HEK293 (cell line): Measurements from ENCODE around the gene CD109.

ENCODE experiments used
- CTCF ChIA-PET: fragments of 350-600 bp; formaldehyde crosslinking; extraction: SDS; loops from one replicate; lab custom pipeline; 2021; ENCODE audit warnings: antibody characterized with exemption; lab: Yijun Ruan, JAX
- POLR2A ChIA-PET: fragments of 300-600 bp; formaldehyde crosslinking; extraction: SDS; loops from one replicate; lab custom pipeline; 2020; ENCODE audit warnings: antibody characterized with exemption, inconsistent platforms; lab: Yijun Ruan, JAX
- H3K27ac ChIP-seq: fragments of 200-500 bp; sonication (Bioruptor generic); 2 replicates; pipeline ENCODE4 v1.5.1; 2014; ENCODE audit warnings: low read depth, low read length, control low read depth, inconsistent platforms; ENCODE audit errors: extremely low read depth
- H3K36me3 ChIP-seq, 2 experiments: fragments of 200-500 bp in 1 of 2; sonication (Bioruptor generic) in 1 of 2; 1 replicate in 1 of 2; 2 replicates in 1 of 2; pipeline ENCODE4 v1.5.1; 2014 to 2017; ENCODE audit warnings: inconsistent platforms in 2 of 2, low read length in 2 of 2; ENCODE audit not compliant: control insufficient read depth in 2 of 2, insufficient read depth in 1 of 2
- H3K4me1 ChIP-seq: fragments of 200-500 bp; sonication (Bioruptor generic); 2 replicates; pipeline ENCODE4 v1.5.1; 2014; ENCODE audit warnings: mild to moderate bottlenecking, low read length, inconsistent platforms; ENCODE audit not compliant: control insufficient read depth, insufficient read depth
- H3K4me3 ChIP-seq: 2 replicates; pipeline ENCODE4 v1.5.1; 2011; ENCODE audit warnings: low read depth, mild to moderate bottlenecking, control low read depth, low read length, moderate library complexity
- H3K9me3 ChIP-seq: fragments of 200-500 bp; sonication (Bioruptor generic); 2 replicates; pipeline ENCODE4 v1.5.1; 2014; ENCODE audit warnings: low read depth, low read length, inconsistent platforms; ENCODE audit not compliant: control insufficient read depth, insufficient read depth
- CTCF ChIP-seq: fragments of 450-650 bp; formaldehyde crosslinking; IDR thresholded peaks from 2 replicates; pipeline ENCODE4 v1.5.1; 2016; ENCODE audit warnings: missing biosample characterization, missing genetic modification characterization
- GLIS1 ChIP-seq: fragments of 450-650 bp; formaldehyde crosslinking; IDR thresholded peaks from 2 replicates; pipeline ENCODE4 v1.5.1; 2016; ENCODE audit warnings: missing biosample characterization, missing genetic modification characterization
- OVOL3 ChIP-seq: fragments of 450-650 bp; formaldehyde crosslinking; IDR thresholded peaks from 2 replicates; pipeline ENCODE4 v1.5.1; 2016; ENCODE audit warnings: missing biosample characterization, missing genetic modification characterization
- ZBTB26 ChIP-seq: fragments of 450-650 bp; formaldehyde crosslinking; optimal IDR thresholded peaks from 2 replicates; pipeline ENCODE3; 2016; ENCODE audit warnings: missing biosample characterization, mild to moderate bottlenecking, missing genetic modification characterization
- ZBTB7A ChIP-seq: fragments of 450-650 bp; formaldehyde crosslinking; IDR thresholded peaks from 2 replicates; pipeline ENCODE4 v1.5.1; 2016; ENCODE audit warnings: low read depth, missing biosample characterization, missing genetic modification characterization
- ZNF132 ChIP-seq: fragments of 450-650 bp; formaldehyde crosslinking; IDR thresholded peaks from 2 replicates; pipeline ENCODE4 v1.5.1; 2017; ENCODE audit warnings: missing biosample characterization, missing genetic modification characterization, borderline replicate concordance
- ZNF138 ChIP-seq: fragments of 450-650 bp; formaldehyde crosslinking; IDR thresholded peaks from 2 replicates; pipeline ENCODE4 v1.5.1; 2016; ENCODE audit warnings: missing biosample characterization, missing genetic modification characterization, borderline replicate concordance
- ZNF146 ChIP-seq: fragments of 450-650 bp; formaldehyde crosslinking; IDR thresholded peaks from 2 replicates; pipeline ENCODE4 v1.5.1; 2016; ENCODE audit warnings: missing biosample characterization, missing genetic modification characterization
- ZNF157 ChIP-seq: fragments of 450-650 bp; formaldehyde crosslinking; IDR thresholded peaks from 2 replicates; pipeline ENCODE4 v1.5.1; 2016; ENCODE audit warnings: missing biosample characterization, missing genetic modification characterization
- ZNF184 ChIP-seq: fragments of 450-650 bp; IDR thresholded peaks from 2 replicates; pipeline ENCODE4 v1.5.1; 2018; ENCODE audit warnings: missing biosample characterization, mild to moderate bottlenecking, missing genetic modification characterization
- ZNF223 ChIP-seq: fragments of 450-650 bp; formaldehyde crosslinking; IDR thresholded peaks from 2 replicates; pipeline ENCODE4 v1.5.1; 2016; ENCODE audit warnings: missing biosample characterization, missing genetic modification characterization
- ZNF311 ChIP-seq: fragments of 450-650 bp; formaldehyde crosslinking; IDR thresholded peaks from 2 replicates; pipeline ENCODE4 v1.5.1; 2017; ENCODE audit warnings: missing biosample characterization, missing genetic modification characterization, borderline replicate concordance
- ZNF341 ChIP-seq: fragments of 450-650 bp; formaldehyde crosslinking; IDR thresholded peaks from 2 replicates; pipeline ENCODE4; 2016; ENCODE audit warnings: low read depth, missing biosample characterization, missing genetic modification characterization
- ZNF354C ChIP-seq: fragments of 450-650 bp; formaldehyde crosslinking; IDR thresholded peaks from 2 replicates; pipeline ENCODE4 v1.5.1; 2016; ENCODE audit warnings: missing biosample characterization, missing genetic modification characterization, low read depth, borderline replicate concordance
- ZNF391 ChIP-seq: fragments of 450-650 bp; formaldehyde crosslinking; IDR thresholded peaks from 2 replicates; pipeline ENCODE4 v1.5.1; 2016; ENCODE audit warnings: low read depth, missing biosample characterization, missing genetic modification characterization, borderline replicate concordance
- ZNF416 ChIP-seq: fragments of 450-650 bp; formaldehyde crosslinking; IDR thresholded peaks from 2 replicates; pipeline ENCODE4 v1.5.1; 2016; ENCODE audit warnings: missing biosample characterization, missing genetic modification characterization
- ZNF433 ChIP-seq: fragments of 450-650 bp; formaldehyde crosslinking; IDR thresholded peaks from 2 replicates; pipeline ENCODE4 v1.5.1; 2016; ENCODE audit warnings: missing biosample characterization, missing genetic modification characterization, low read depth
- ZNF473 ChIP-seq: fragments of 450-650 bp; formaldehyde crosslinking; IDR thresholded peaks from 2 replicates; pipeline ENCODE4 v1.5.1; 2017; ENCODE audit warnings: missing biosample characterization, missing genetic modification characterization
- ZNF560 ChIP-seq: fragments of 450-650 bp; formaldehyde crosslinking; IDR thresholded peaks from 2 replicates; pipeline ENCODE4 v1.5.1; 2017; ENCODE audit warnings: missing biosample characterization, missing genetic modification characterization, borderline replicate concordance
- ZNF621 ChIP-seq: fragments of 450-650 bp; formaldehyde crosslinking; IDR thresholded peaks from 2 replicates; pipeline ENCODE4 v1.5.1; 2017; ENCODE audit warnings: missing biosample characterization, missing genetic modification characterization
- ZNF623 ChIP-seq: fragments of 450-650 bp; formaldehyde crosslinking; IDR thresholded peaks from 2 replicates; pipeline ENCODE4 v1.5.1; 2016; ENCODE audit warnings: missing biosample characterization, missing genetic modification characterization
- ZNF76 ChIP-seq: fragments of 450-650 bp; formaldehyde crosslinking; IDR thresholded peaks from 2 replicates; pipeline ENCODE4; 2016; ENCODE audit warnings: low read depth, missing biosample characterization, missing genetic modification characterization, borderline replicate concordance
- ZNF785 ChIP-seq: fragments of 450-650 bp; formaldehyde crosslinking; IDR thresholded peaks from 2 replicates; pipeline ENCODE4 v1.5.1; 2016; ENCODE audit warnings: missing biosample characterization, missing genetic modification characterization

The CD109 gene

GRCh38 chr6:73768558-73768957 is 72.6 kb downstream of the CD109 start:
- H3K9me3 ChIP-seq, result no peaks in the 10 kb centered on the region
- ChIA-PET POLR2A (no interaction called here), CTCF (interaction anchor here (1.0 to 1.4 kb wide), 3 partner anchors 36 to 1440 kb away, joined by 3 to 5 read pairs (median 3); no protein-coding TSS in a partner anchor)
- TF ChIP-seq ZNF621 (tag by site-specific recombination) (no peak), GLIS1 (no peak), ZNF416 (tag by site-specific recombination) (no peak), ZNF311 (tag by site-specific recombination) (no peak)
- H3K4me1 ChIP-seq, result no peaks in the 10 kb centered on the region
- H3K27ac ChIP-seq, result no peak overlapping the region
- peaks cover 0 to 5% of the 10 kb centered on the region in 2 experiments; a peak in 1 of 3 replicates for H3K36me3 ChIP-seq
- no peak overlapping the region for H3K4me3 ChIP-seq

GRCh38 chr6:73769976-73770375 is 74.0 kb downstream of the CD109 start:
- no peak overlapping the region for H3K27ac ChIP-seq
- peaks cover 9% of the 10 kb centered on the region; the same call in 1 of the 2 replicates for H3K4me1 ChIP-seq
- H3K9me3 ChIP-seq, result no peaks in the 10 kb centered on the region
- ChIA-PET POLR2A (no interaction called here), CTCF (no interaction called here)
- peaks cover 0 to 5% of the 10 kb centered on the region in 2 experiments; a peak in 1 of 3 replicates for H3K36me3 ChIP-seq
- TF ChIP-seq ZBTB26 (tag by site-specific recombination), result no peak
- no peak for TF ChIP-seq ZNF157 (tag by site-specific recombination)
- TF ChIP-seq ZNF184 (tag by site-specific recombination), result no peak
- no peak for TF ChIP-seq OVOL3 (tag by site-specific recombination)
- TF ChIP-seq ZNF391 (tag by site-specific recombination), result no peak
- no peak for TF ChIP-seq CTCF (tag by site-specific recombination)
- TF ChIP-seq ZNF146 (tag by site-specific recombination), result no peak
- no peak for TF ChIP-seq ZNF132
- no peak for TF ChIP-seq ZNF560 (tag by site-specific recombination)
- TF ChIP-seq ZNF473 (tag by site-specific recombination), result no peak
- TF ChIP-seq ZNF785 (tag by site-specific recombination), result no peak
- TF ChIP-seq ZNF416 (tag by site-specific recombination), result no peak
- TF ChIP-seq ZNF354C (tag by site-specific recombination), result no peak
- no peak for TF ChIP-seq ZBTB7A (tag by site-specific recombination)
- TF ChIP-seq ZNF76 (tag by site-specific recombination), result no peak
- no peak for TF ChIP-seq ZNF223 (tag by site-specific recombination)
- TF ChIP-seq ZNF623 (tag by site-specific recombination), result no peak
- no peak for TF ChIP-seq ZNF138 (tag by site-specific recombination)
- TF ChIP-seq ZNF341 (tag by site-specific recombination), result no peak
- no peak for TF ChIP-seq ZNF433 (tag by site-specific recombination)
- H3K4me3 ChIP-seq, result no peak overlapping the region
